SK-N-SH (cell line): Measurements from ENCODE around the gene CRYBA1.
A peak's percentile ranks its signal among the peaks of the same experiment; 100 is the strongest.

Experiments used
- CTCF ChIP-seq: fragments of 200-600 bp; sonication (generic); IDR thresholded peaks from 2 replicates; pipeline ENCODE4 v1.6.1; 2017; ENCODE audit warnings: antibody characterized with exemption, mild to moderate bottlenecking, moderate library complexity
- FOXM1 ChIP-seq: IDR thresholded peaks from 2 replicates; pipeline ENCODE4 v1.4.0; 2012; ENCODE audit warnings: low read depth, mild to moderate bottlenecking
- GATA2 ChIP-seq: sonication (generic); formaldehyde crosslinking; IDR thresholded peaks from 2 replicates; pipeline ENCODE4 v1.5.0; 2020; ENCODE audit warnings: mild to moderate bottlenecking, missing genetic modification reagents
- JUND ChIP-seq: IDR thresholded peaks from 2 replicates; pipeline ENCODE4 v1.4.0; 2012
- MAX ChIP-seq: IDR thresholded peaks from 2 replicates; pipeline ENCODE4 v1.4.0; 2012; ENCODE audit warnings: low read depth
- MEF2A ChIP-seq: IDR thresholded peaks from 2 replicates; pipeline ENCODE4 v1.4.0; 2012; ENCODE audit warnings: low read depth, borderline replicate concordance
- NFIC ChIP-seq: IDR thresholded peaks from 2 replicates; pipeline ENCODE4 v1.4.0; 2012; ENCODE audit warnings: borderline replicate concordance
- NRF1 ChIP-seq: IDR thresholded peaks from 2 replicates; pipeline ENCODE4 v1.6.1; 2012; ENCODE audit warnings: low read depth, mild to moderate bottlenecking, low read length
- POLR2AphosphoS5 ChIP-seq: IDR thresholded peaks from 2 replicates; pipeline ENCODE4 v1.6.1; 2012; ENCODE audit warnings: low read depth, low read length
- SMC3 ChIP-seq: IDR thresholded peaks from 2 replicates; pipeline ENCODE4 v1.6.1; 2012; ENCODE audit warnings: low read depth, low read length, improper control_type of control experiment
- TAF1 ChIP-seq: IDR thresholded peaks from 2 replicates; pipeline ENCODE4 v1.6.1; 2012; ENCODE audit warnings: low read depth, mild to moderate bottlenecking, low read length, moderate library complexity, borderline replicate concordance
- USF2 ChIP-seq: fragments of 150-350 bp; IDR thresholded peaks from 2 replicates; pipeline ENCODE4 v1.6.1; 2017; ENCODE audit warnings: antibody characterized with exemption, low read length, low read depth, borderline replicate concordance
- YY1 ChIP-seq: IDR thresholded peaks from 2 replicates; pipeline ENCODE4 v1.4.0; 2012; ENCODE audit warnings: low read depth, mild to moderate bottlenecking

- TF ChIP-seq YY1: no peak
- TF ChIP-seq CTCF: no peak
- TF ChIP-seq NFIC: no peak
- TF ChIP-seq FOXM1: no peak
- TF ChIP-seq NRF1: peak; percentile 9; the same call in 1 of the 2 replicates
- no peak for TF ChIP-seq SMC3
- TF ChIP-seq USF2: no peak
- no peak for TF ChIP-seq POLR2AphosphoS5
- TF ChIP-seq MEF2A: no peak
- TF ChIP-seq MAX: no peak
- TF ChIP-seq JUND: no peak
- TF ChIP-seq TAF1: no peak
- TF ChIP-seq GATA2 (CRISPR knock-in tag): no peak
These were observed 45.7 kb downstream of the CRYBA1 start for GRCh38 chr17:29292071-29292991.
